H9 (cell line): ENCODE data around the gene YAP1. TPM values are rescaled to one million over a fixed set of nuclear protein-coding genes. Genes with fewer than 3 reads are reported as not detected.

Experiments
- DNase-seq: peaks from one replicate; pipeline ENCODE4 v3.0.0-alpha.2; 2017
- H2AFZ ChIP-seq: one replicate; pipeline ENCODE4 v1.6.1; 2013; ENCODE audit warnings: mild to moderate bottlenecking, low read length, control low read depth, moderate library complexity
- H2AK5ac ChIP-seq: 2 replicates; pipeline ENCODE4 v1.6.1; 2013; ENCODE audit warnings: low read length, control low read depth, mixed read lengths; ENCODE audit not compliant: insufficient read length
- H2BK120ac ChIP-seq: one replicate; pipeline ENCODE4 v1.6.1; 2013; ENCODE audit warnings: low read depth, mild to moderate bottlenecking, low read length, control low read depth, inconsistent platforms; ENCODE audit not compliant: poor library complexity, severe bottlenecking
- H2BK12ac ChIP-seq: 2 replicates; pipeline ENCODE4 v1.6.1; 2013; ENCODE audit warnings: low read length, control low read depth, mixed read lengths, low read depth; ENCODE audit not compliant: insufficient read length
- H2BK15ac ChIP-seq: 2 replicates; pipeline ENCODE4 v1.6.1; 2013; ENCODE audit warnings: low read depth, low read length, control low read depth
- H2BK20ac ChIP-seq: one replicate; pipeline ENCODE4 v1.6.1; 2013; ENCODE audit warnings: low read depth, mild to moderate bottlenecking, low read length, control low read depth, inconsistent platforms; ENCODE audit not compliant: poor library complexity, severe bottlenecking
- H2BK5ac ChIP-seq: 2 replicates; pipeline ENCODE4 v1.6.1; 2013; ENCODE audit warnings: low read length, control low read depth, mixed read lengths; ENCODE audit not compliant: insufficient read length
- H3K14ac ChIP-seq: 2 replicates; pipeline ENCODE4 v1.6.1; 2013; ENCODE audit warnings: low read length, control low read depth; ENCODE audit not compliant: insufficient read depth
- H3K18ac ChIP-seq: 2 replicates; pipeline ENCODE4 v1.6.1; 2013; ENCODE audit warnings: low read depth, mild to moderate bottlenecking, mixed read lengths, low read length, control low read depth; ENCODE audit not compliant: insufficient read length
- H3K23ac ChIP-seq: 2 replicates; pipeline ENCODE4 v1.6.1; 2013; ENCODE audit warnings: low read length, control low read depth, mixed read lengths, low read depth; ENCODE audit not compliant: insufficient read length
- H3K23me2 ChIP-seq: 2 replicates; pipeline ENCODE4 v1.6.1; 2013; ENCODE audit warnings: low read depth, mild to moderate bottlenecking, mixed read lengths, low read length, control low read depth; ENCODE audit not compliant: insufficient read length, poor library complexity, severe bottlenecking
- H3K27ac ChIP-seq: 2 replicates; pipeline ENCODE4 v1.5.1; 2013; ENCODE audit warnings: low read length, control low read depth, mixed read lengths, low read depth; ENCODE audit not compliant: insufficient read length
- H3K27me3 ChIP-seq: 2 replicates; pipeline ENCODE4 v1.6.1; 2013; ENCODE audit warnings: low read length, control low read depth, inconsistent platforms; ENCODE audit not compliant: insufficient read depth
- H3K4ac ChIP-seq: 2 replicates; pipeline ENCODE4 v1.6.1; 2013; ENCODE audit warnings: low read depth, mild to moderate bottlenecking, control low read depth, inconsistent platforms, low read length, moderate library complexity
- H3K4me1 ChIP-seq: 2 replicates; pipeline ENCODE4 v1.6.1; 2013; ENCODE audit warnings: low read length, control low read depth, inconsistent platforms; ENCODE audit not compliant: insufficient read depth
- H3K4me2 ChIP-seq: 2 replicates; pipeline ENCODE4 v1.6.1; 2013; ENCODE audit warnings: low read length, control low read depth, mixed read lengths; ENCODE audit not compliant: insufficient read length, insufficient read depth
- H3K56ac ChIP-seq: 2 replicates; pipeline ENCODE4 v1.6.1; 2013; ENCODE audit warnings: low read depth, mild to moderate bottlenecking, mixed read lengths, low read length, control low read depth; ENCODE audit not compliant: insufficient read length
- H3K79me1 ChIP-seq: 2 replicates; pipeline ENCODE4 v1.6.1; 2013; ENCODE audit warnings: low read depth, mild to moderate bottlenecking, moderate library complexity, low read length, control low read depth, inconsistent platforms; ENCODE audit not compliant: insufficient read depth, poor library complexity, severe bottlenecking
- H3K79me2 ChIP-seq: 2 replicates; pipeline ENCODE4 v1.6.1; 2013; ENCODE audit warnings: low read length, control low read depth, inconsistent platforms; ENCODE audit not compliant: insufficient read depth
- H3K9ac ChIP-seq: 2 replicates; pipeline ENCODE4 v1.6.1; 2013; ENCODE audit warnings: low read length, control low read depth, mixed read lengths; ENCODE audit not compliant: insufficient read length; ENCODE audit errors: extremely low read depth
- H3K9me3 ChIP-seq: one replicate; pipeline ENCODE4 v1.6.1; 2013; ENCODE audit warnings: low read depth, low read length, inconsistent platforms; ENCODE audit not compliant: control insufficient read depth
- H3T11ph ChIP-seq: one replicate; pipeline ENCODE4 v1.6.1; 2013; ENCODE audit warnings: mild to moderate bottlenecking, low read length, control low read depth, inconsistent platforms
- H4K20me1 ChIP-seq: one replicate; pipeline ENCODE4 v1.6.1; 2013; ENCODE audit not compliant: control insufficient read depth, insufficient read length, insufficient read depth
- H4K5ac ChIP-seq: 2 replicates; pipeline ENCODE4 v1.6.1; 2013; ENCODE audit warnings: low read depth, mild to moderate bottlenecking, mixed read lengths, low read length, control low read depth; ENCODE audit not compliant: insufficient read length
- H4K8ac ChIP-seq: replicated peaks from 2 replicates; pipeline ENCODE4 v1.6.1; 2013; ENCODE audit warnings: low read length, control low read depth, mixed read lengths, low read depth; ENCODE audit not compliant: insufficient read length
- H4K91ac ChIP-seq: 2 replicates; pipeline ENCODE4 v1.6.1; 2013; ENCODE audit warnings: low read depth, mild to moderate bottlenecking, moderate library complexity, mixed read lengths, low read length, control low read depth; ENCODE audit not compliant: insufficient read length
- H3K27ac Mint-ChIP-seq, 3 experiments: 2 replicates in 2 of 3; 3 replicates in 1 of 3; pipeline ENCODE4 v1.8.0; 2020 to 2021; ENCODE audit warnings: mixed read lengths in 3 of 3, mild to moderate bottlenecking in 1 of 3, moderate library complexity in 1 of 3
- H3K27me3 Mint-ChIP-seq: 2 replicates; pipeline ENCODE4 v1.8.0; 2021; ENCODE audit warnings: low read depth, mild to moderate bottlenecking, moderate library complexity, mixed read lengths
- H3K36me3 Mint-ChIP-seq, 3 experiments: 2 replicates in 2 of 3; 3 replicates in 1 of 3; pipeline ENCODE4 v1.8.0; 2020 to 2021; ENCODE audit warnings: low read depth in 3 of 3, mixed read lengths in 3 of 3; ENCODE audit not compliant: insufficient read depth in 1 of 3
- H3K4me1 Mint-ChIP-seq, 2 experiments: 2 replicates each; pipeline ENCODE4 v1.8.0; 2020; ENCODE audit warnings: mixed read lengths in 2 of 2
- H3K4me3 Mint-ChIP-seq, 2 experiments: 2 replicates in 1 of 2; 3 replicates in 1 of 2; pipeline ENCODE4 v1.8.0; 2020 to 2021; ENCODE audit warnings: mild to moderate bottlenecking in 2 of 2, mixed read lengths in 2 of 2, moderate library complexity in 1 of 2
- H3K9me3 Mint-ChIP-seq, 2 experiments: 2 replicates in 1 of 2; 3 replicates in 1 of 2; pipeline ENCODE4 v1.8.0; 2020; ENCODE audit warnings: mild to moderate bottlenecking in 2 of 2, mixed read lengths in 2 of 2, moderate library complexity in 1 of 2
- WGBS: extraction: QIAGEN DNeasy Blood & Tissue Kit; methylation state at CpG from one replicate; pipeline ENCODE4 v1.1.7; 2013; ENCODE audit warnings: missing lambda C conversion rate, low lambda C conversion rate, mixed read lengths; ENCODE audit not compliant: insufficient read length; ENCODE audit errors: extremely low coverage; 5-methylcytosine and 5-hydroxymethylcytosine counted together
- total RNA-seq: library from RNA; stranded (reverse); gene quantifications from 2 replicates; pipeline ENCODE4 v1.2.1, GENCODE V29; 2021
- TF ChIP-seq, protein P1 (sequence below): fragments of 200-600 bp; sonication (generic); conservative IDR thresholded peaks from 3 replicates; pipeline ENCODE4 v1.8.0; 2021; ENCODE audit warnings: antibody characterized with exemption, mild to moderate bottlenecking

Gene YAP1
- total RNA-seq, 1 experiment from 2014 or later, result 124 TPM

DNA sequence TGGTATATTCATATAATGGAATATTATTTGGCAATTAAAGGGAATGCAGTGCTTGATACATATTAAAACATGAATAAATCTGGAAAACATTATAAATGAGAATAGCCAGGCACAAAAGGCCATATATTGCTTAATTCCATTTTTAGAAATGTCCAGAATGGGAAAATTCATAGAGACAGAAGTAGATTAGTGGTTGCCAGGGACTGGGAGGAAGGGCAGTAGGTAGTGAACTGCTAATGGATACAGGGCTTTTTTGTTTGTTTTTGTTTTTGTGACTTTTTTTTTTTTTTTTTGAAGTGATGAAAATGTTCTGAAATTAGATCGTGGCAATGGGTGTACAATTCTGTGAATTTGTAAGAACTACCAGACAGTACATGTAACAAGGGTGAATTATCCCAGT is 86.1 kb downstream of the YAP1 start:
- no CpG with 5 or more reads among the region's 1 CpG for WGBS
- no peak overlapping the region for H2BK120ac ChIP-seq
- peak overlapping the region; percentile 41 to 89 (median 51); a peak in 4 of 7 replicates for H3K27ac Mint-ChIP-seq

More for the DNA sequence above, 86.1 kb downstream of the YAP1 start:
- Histone ChIP-seq H3K18ac (no peak overlapping the region), H3K23ac (no peak overlapping the region), H2BK12ac (no peak overlapping the region), H3K56ac (no peak overlapping the region), H3K27me3 (no peaks in the 10 kb centered on the region), H2BK5ac (no peak overlapping the region), H3K14ac (no peak overlapping the region), H4K5ac (no peak overlapping the region), H2AK5ac (no peak overlapping the region), H3K27ac (no peak overlapping the region), H3K4ac (no peak overlapping the region), H3K9me3 (no peaks in the 10 kb centered on the region), H3K4me2 (no peak overlapping the region), H4K8ac (no peak overlapping the region), H4K91ac (no peak overlapping the region), H4K20me1 (no peaks in the 10 kb centered on the region), H3K4me1 (peaks cover 3% of the 10 kb centered on the region; the same call in 1 of the 2 replicates), H3K23me2 (no peaks in the 10 kb centered on the region), H3K79me1 (no peaks in the 10 kb centered on the region), H3K79me2 (no peaks in the 10 kb centered on the region), H3K9ac (no peak overlapping the region), H2AFZ (no peak overlapping the region), H3T11ph (no peak overlapping the region), H2BK20ac (no peak overlapping the region), H2BK15ac (no peak overlapping the region)
- Mint-ChIP-seq H3K4me1 (peaks cover 46 to 52% of the 10 kb centered on the region in 2 experiments), H3K27me3 (no peaks in the 10 kb centered on the region), H3K4me3 (no peak overlapping the region), H3K9me3 (peaks cover 7 to 10% of the 10 kb centered on the region in 2 experiments), H3K36me3 (peaks cover 11 to 18% (median 17%) of the 10 kb centered on the region in 3 experiments)
- TF ChIP-seq, protein P1, sequence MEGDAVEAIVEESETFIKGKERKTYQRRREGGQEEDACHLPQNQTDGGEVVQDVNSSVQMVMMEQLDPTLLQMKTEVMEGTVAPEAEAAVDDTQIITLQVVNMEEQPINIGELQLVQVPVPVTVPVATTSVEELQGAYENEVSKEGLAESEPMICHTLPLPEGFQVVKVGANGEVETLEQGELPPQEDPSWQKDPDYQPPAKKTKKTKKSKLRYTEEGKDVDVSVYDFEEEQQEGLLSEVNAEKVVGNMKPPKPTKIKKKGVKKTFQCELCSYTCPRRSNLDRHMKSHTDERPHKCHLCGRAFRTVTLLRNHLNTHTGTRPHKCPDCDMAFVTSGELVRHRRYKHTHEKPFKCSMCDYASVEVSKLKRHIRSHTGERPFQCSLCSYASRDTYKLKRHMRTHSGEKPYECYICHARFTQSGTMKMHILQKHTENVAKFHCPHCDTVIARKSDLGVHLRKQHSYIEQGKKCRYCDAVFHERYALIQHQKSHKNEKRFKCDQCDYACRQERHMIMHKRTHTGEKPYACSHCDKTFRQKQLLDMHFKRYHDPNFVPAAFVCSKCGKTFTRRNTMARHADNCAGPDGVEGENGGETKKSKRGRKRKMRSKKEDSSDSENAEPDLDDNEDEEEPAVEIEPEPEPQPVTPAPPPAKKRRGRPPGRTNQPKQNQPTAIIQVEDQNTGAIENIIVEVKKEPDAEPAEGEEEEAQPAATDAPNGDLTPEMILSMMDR, result no peak
- no peak for DNase-seq
